GM18907 (cell line): Measurements from ENCODE around the gene KCNJ18.
"Not testable (repeated sequence)": the region's sequence is repeated elsewhere in the genome, so short reads cannot be mapped to it uniquely, and the experiment has no call there.

Experiments used
- ATAC-seq: cut with Tn5 transposase; IDR thresholded peaks from one replicate; pipeline ENCODE4 v1.9.1; 2021; ENCODE audit warnings: mild to moderate bottlenecking, moderate library complexity; ENCODE audit not compliant: unreplicated experiment

The KCNJ18 gene

DNA sequence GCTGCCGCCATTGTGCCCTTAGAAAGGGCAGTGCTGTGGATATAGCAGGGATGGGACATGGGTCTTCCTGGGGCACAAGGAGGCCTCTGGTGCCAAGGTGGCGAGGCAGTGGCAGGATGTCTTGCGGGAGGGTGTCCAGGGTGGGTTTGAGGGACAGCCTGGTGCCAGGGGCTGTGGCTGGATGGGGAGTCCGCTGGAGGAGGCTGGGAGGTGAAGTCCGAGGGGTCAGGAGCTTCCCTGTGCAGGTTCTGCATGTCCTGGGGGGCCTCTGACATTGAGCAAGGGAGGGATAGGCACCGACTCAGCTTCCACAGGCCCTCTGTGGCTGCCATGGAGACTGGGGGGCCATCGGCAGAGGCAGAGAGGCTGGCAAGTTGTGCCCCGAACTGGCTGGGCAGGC lies 9.7 kb downstream of the KCNJ18 start:
- ATAC-seq = not testable (repeated sequence)

DNA sequence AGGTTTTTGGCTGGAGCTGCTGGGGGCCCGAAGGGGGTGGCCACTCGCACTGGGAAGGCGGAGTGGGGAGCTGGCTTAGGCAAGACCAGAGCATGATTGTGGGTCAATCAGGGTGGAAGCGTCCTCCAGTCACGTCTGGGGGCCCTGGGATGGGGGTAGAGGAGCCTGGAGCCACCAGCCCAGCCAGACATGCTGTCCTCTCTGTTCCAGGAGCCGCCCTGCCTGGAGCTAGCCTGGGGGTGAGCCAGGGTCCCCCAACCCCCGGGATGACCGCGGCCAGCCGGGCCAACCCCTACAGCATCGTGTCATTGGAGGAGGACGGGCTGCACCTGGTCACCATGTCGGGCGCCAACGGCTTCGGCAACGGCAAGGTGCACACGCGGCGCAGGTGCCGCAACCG lies 10.2 kb downstream of the KCNJ18 start:
- ATAC-seq = not testable (repeated sequence)

DNA sequence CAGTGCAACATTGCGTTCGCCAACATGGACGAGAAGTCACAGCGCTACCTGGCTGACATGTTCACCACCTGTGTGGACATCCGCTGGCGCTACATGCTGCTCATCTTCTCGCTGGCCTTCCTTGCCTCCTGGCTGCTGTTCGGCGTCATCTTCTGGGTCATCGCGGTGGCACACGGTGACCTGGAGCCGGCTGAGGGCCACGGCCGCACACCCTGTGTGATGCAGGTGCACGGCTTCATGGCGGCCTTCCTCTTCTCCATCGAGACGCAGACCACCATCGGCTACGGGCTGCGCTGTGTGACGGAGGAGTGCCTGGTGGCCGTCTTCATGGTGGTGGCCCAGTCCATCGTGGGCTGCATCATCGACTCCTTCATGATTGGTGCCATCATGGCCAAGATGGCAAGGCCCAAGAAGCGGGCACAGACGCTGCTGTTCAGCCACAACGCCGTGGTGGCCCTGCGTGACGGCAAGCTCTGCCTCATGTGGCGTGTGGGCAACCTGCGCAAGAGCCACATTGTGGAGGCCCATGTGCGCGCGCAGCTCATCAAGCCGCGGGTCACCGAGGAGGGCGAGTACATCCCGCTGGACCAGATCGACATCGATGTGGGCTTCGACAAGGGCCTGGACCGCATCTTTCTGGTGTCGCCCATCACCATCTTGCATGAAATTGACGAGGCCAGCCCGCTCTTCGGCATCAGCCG lies 10.8 kb downstream of the KCNJ18 start:
- not testable (repeated sequence) for ATAC-seq

DNA sequence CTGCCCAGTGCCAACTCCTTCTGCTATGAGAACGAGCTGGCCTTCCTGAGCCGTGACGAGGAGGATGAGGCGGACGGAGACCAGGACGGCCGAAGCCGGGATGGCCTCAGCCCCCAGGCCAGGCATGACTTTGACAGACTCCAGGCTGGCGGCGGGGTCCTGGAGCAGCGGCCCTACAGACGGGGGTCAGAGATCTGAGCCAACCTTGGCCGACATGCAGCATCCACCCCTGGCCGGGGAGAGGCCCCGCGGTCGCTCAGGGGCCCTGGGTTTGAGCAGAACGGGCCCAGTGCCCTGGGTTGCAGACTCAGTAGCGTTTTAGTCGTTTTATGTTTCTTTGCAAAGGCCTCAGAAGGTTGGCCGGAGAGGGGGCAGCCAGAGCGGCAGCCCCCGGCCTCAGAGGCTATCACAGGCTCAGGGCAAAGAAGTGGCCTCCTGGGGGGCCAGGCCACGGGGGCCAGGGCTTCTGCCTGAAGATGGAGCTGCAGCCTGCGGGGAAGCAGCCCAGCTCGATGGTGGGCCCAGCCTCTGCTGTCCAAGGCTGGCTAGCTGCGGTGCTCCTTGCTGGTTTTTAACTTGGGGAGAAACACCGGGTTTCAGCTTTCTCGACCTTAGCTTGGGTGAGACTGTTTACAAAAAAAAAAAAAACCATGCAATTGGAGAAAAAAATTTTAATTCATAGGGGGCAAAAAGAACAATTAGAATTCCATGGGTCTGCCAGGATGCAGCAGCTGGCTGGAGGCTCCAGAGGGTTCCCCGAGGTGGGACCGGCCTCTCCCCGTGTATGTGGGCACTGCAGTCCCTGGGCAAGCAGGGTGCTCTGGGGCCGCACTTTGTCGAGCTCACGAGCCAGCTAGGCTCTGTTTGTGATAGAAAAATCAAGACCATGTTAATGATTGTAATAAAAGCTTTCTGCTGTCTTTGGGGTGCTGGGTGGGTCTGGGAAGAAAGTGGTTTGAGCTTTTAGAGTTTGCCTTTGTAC lies 11.9 kb downstream of the KCNJ18 start:
- ATAC-seq = not testable (repeated sequence)

DNA sequence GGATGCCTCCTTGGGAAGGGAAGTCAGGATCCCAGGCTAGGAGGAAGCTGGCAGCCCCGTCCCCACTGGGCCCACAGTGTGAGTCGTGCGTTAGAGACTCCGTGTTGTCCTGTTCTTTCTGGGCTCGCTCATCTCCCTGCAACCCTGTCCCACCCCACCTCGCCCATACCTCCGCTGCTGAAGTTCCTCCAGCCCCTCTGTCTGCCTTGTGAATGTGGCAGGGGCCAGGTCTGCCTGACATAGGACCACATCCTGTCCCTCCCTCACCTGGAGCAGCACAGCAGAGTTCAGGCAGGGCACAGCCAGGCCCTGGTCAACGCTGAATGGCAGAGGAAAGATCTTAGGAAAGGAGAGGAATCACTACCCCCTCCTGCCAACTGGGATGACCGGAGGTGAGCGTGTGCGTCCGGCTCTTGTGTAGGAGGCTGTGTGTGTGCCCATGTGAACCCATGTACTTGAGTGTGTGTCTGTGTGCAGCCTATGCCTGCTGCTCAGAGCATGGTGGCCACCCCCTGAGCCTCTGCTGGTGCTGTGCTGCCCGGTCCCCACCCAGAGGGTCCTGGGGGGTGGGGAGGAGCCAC lies 12.8 kb downstream of the KCNJ18 start:
- no peak for ATAC-seq

DNA sequence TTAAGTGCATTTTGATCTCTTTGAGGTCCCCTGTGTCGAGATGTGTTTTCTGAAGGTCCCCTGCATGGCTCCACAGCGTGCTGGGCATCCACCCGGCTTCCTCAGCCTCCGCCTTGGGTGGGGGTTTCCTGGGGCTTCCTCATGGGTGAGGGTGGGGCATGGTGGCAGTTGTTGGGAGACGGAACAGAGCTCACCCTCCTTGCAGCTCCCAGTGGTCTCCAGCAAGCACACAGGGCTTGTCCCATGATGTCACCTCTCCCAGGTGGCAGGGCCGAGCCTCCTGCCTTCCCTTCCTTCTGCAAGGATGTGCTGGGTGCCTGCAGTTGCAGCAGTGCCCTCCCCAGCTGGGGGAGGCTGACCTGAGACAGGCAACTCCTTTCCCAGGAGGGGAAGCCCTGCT lies 13.4 kb downstream of the KCNJ18 start:
- ATAC-seq = not testable (repeated sequence)

DNA sequence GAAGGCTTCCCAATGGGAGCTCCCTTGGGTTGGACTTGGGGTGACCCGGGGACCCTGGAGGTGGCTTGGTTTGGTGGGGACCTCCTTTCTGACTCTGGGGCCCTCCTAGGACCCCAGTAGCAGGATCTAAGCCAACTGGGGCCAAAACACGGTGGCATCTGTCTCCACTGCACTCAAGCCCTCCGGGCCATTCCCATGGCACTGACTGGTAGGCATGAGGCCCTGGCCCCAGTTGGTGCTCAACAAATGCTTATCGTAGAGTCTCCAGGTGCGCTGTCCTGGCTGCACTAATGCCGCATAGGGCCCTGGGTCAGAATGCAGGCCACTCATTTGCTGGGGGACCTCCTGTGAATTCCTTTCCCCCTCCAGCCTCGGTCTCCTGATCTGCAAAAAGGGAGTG lies 14.2 kb downstream of the KCNJ18 start:
- ATAC-seq = not testable (repeated sequence)

DNA sequence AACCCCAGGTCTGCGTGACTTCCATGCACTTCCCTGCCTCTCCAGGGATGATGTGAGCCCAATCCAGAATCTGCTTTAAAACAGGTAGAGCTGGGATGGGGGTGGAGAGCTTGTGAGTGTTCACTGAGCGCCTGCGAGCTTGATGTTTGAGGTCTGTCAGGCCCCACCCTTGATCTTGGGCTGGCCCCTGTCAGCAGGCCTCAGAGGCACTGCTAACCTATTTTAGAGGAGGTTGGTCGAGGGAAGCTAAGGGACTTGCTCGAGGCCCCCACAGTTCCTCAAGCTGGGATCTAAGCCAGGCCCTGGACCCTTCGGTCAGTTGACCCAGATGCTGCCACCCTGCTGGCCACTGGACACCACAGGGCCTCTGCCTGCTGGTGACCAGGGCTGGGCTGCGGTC lies 14.8 kb downstream of the KCNJ18 start:
- ATAC-seq = not testable (repeated sequence)

DNA sequence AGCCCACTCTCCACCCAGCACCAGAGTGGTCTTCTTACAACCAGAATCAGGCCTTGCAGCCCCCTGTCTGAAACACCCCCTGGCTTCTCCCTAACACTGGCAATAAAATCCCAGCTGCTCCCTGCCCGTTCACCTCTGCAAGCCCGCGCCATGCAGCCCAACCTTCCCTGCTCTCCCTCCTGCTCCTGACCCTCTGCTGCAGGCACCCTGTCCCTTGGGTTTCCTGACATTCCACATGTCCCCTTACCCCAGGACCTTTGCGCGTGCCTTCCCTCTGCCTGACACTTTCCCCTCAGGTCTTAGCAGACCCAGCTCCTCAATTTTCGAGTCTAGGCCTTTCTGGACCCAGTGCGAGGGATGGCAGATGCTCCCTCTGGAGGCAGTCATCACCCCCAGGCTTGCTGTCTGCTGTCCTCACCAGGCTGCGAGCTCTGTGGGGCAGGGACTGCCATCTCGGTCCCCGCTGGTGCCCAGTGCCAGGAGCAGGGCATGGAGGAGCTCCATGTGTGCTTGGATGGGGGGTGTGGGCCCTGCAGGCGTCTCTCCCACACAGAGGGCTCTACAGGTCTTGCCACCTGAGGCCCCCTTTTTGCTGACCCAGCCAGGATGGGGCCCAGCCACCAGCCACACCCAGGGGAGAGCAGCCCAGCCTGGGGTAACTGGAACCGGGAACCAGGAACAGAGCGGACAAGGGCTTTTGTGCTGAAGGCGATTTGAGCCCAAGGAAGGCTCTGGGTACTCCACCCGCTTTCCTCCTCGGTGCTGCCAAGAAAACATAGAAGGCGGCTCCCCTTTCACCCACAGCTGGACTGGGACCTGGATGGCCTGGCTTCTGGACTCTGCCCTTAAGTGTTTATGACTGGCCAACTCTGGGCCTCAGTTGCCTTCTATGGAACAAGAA lies 15.6 kb downstream of the KCNJ18 start:
- ATAC-seq = not testable (repeated sequence)

DNA sequence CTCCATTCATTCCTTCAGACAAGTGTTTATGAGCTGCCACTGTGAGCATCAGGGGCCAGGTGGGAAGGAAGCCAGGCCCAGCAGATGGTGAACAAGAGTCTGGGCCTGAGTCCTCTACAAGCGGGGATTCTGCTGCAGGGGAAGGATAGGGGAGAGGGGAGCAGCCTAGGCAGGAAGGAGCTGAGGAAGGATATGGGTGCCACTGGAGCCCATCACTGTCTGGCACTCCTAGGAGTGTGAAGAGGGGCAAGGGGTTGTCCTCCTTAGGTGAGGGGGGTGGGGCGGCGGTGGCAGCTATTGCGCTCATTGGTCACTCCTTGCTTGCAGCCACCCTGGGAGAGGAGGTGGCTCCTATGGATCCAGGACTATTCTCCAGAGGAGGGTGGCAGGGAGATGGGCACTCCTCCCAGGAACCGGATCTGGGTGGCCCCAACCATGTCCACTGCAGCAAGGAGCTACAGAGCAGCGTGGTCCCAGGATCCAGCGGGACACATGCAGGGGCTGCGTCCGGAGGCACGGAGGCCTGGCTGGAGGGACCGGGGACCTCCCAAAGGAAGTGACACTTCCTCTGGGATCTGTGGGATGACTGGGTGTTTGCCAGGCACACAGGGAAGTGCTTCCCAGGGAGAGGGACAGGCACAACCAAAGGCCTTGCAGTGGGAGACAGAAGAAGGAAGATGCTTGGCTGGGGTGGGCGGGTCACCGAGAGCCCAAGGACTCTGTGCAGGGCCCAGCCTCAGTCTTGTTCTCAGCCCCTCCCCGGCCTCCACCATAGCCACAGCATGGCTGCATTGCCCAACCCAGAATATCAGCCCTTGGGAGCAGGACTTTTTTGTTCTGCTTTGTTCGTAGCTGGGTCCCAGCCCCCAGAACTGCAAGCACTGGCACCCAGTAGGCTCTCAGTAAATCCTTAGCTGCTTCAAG lies 16.6 kb downstream of the KCNJ18 start:
- ATAC-seq = not testable (repeated sequence)

DNA sequence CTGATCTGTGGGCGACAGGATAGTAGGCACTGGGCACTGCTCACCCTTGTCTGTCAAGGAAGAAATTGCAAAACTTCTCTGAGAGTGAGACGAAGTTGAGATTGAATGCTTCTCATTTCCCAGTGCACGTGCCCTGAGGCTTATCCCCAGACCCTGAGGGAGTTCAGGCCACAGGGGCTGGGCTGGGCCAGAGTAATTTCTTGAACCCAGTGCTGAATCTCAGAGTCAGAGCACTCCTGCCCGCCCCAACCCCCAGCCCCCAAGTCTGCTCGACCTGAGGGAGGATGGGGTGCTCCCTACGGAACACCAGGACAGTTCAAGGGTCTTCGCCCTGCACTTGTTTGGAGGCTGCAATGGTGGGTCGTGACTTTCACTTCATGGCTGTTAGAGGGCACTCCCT lies 17.7 kb downstream of the KCNJ18 start:
- ATAC-seq = not testable (repeated sequence)

DNA sequence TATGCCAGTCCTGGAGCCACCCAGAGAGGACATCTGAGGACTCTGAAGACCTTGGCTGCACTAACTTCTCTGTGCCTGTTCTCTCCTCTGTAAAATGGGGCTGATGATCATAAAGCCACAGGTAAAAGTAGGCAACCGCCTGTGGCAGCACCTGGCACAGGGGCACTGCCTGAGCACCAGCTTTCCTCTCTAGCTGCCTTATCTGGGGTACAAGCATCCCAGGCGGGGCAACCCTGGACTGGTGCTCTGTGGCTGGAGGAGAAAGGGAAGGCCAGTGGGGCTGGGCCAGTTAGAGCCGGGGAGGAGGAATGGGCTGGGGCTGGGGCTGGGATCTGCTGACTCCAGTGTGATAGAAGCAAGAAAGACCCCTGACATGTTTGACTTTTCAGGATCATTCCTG lies 18.2 kb downstream of the KCNJ18 start:
- ATAC-seq = not testable (repeated sequence)

DNA sequence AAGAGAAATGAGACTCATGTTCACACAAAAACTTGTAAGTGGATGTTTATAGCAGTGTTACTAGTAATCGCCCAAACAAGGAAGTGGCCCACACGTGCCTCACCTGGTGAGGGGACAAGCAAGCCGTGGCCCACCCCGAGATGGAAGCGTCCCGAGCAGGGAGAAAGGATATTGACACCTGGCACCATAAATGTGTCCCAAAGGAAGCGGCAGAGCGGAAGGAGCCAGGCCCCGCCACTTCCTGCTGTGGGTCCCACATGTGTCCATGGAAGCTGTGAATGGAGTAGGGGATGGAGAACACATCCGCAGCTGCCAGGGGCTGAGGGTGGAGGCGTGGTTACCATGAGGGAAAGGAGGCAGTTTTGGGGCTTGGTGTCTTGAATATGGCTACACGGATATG lies 18.9 kb downstream of the KCNJ18 start:
- ATAC-seq = no peak

DNA sequence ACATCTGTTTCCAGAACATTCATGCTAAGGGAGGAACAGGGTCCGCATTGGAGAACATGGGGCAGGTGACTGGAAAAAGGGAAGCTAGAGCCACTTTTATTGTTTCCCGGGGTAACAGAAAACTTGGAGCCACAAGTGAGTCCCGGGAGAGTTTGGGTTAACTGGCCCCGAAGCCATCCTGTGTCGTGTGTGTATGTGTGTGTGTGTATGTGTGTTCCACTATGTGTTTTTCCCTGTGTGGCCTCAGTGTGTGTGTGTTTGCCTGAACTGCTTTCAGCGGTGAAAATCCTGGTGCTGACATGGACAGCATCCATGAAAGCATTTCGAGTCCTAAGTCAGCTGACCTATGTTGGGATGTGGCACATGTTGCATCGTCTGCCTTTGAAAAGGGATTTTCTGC lies 20.7 kb downstream of the KCNJ18 start:
- ATAC-seq = not testable (repeated sequence)

DNA sequence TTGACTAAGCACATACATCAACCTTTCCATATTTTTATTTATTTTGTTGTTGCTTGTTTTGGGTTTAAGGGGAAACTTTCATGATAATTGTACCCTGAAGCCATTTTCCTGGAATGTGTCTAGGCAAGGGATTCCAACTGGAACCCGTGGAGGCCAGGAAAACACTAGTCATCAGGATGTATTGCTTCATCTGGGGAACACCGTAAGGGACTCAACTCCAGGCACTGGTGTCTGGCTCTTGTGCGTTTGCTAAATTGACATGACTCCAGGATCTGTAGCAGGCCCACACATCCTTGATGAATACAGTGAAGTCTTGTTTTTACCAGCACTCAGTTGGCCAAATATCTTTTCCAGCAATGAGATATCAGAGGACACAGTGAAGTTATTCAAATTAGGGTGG lies 21.3 kb downstream of the KCNJ18 start:
- not testable (repeated sequence) for ATAC-seq

DNA sequence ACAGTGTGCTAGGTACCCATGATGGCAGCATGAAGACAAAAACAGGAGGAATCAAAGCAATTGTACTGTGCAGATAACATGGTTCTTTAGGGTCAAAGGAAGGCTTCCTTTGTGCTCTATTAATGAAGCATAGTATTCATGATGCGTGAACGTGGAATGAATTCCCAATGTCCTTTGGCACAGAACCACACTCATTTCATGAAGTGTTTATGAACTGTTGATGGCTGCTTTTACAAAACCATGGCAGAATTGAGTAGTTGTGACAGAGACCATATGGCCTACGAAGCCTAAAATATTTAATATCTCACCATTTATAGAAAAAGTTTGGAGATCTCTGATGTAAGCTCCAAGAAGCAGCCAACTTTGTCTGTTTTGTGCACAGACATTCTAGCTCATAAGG lies 22.4 kb downstream of the KCNJ18 start:
- ATAC-seq = not testable (repeated sequence)

DNA sequence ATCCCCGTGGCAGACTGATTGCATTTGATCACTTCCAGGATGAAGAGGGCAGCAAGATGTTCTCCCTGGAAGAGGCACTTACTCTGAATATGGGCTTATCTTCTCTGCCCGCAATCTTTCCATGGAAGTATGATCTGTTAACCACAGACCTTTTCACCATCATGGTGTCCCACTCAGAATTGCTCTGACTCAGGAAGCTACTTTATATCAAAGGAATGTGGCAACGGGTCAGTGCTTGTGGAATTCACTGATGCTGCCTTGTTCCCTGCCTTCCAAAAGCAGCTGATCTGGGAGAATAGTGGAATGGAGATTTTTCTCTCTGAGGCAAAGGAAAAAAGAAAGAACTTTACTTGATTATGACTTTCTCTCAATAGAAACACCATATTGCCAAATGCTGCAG lies 23.6 kb downstream of the KCNJ18 start:
- ATAC-seq = not testable (repeated sequence)

DNA sequence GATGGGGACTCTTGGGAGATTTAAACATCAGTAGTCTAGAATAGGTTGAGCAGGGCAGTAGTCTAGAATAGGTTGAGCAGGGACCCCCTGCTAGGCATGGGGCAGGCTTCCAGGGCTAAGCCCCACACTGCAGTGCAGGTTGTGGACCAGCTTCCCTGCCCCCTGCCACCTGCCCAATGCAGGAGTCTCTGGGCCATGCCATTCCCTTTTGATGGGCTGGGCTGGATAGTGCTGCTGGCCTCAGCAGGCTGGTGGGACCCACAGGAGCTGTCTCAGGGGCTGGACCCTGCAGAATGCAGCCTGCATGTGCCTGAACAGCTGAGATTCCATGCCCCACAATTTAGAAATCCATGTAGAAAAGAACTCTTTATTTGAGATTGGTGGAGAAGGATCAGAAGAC lies 26.6 kb downstream of the KCNJ18 start:
- ATAC-seq = not testable (repeated sequence)

DNA sequence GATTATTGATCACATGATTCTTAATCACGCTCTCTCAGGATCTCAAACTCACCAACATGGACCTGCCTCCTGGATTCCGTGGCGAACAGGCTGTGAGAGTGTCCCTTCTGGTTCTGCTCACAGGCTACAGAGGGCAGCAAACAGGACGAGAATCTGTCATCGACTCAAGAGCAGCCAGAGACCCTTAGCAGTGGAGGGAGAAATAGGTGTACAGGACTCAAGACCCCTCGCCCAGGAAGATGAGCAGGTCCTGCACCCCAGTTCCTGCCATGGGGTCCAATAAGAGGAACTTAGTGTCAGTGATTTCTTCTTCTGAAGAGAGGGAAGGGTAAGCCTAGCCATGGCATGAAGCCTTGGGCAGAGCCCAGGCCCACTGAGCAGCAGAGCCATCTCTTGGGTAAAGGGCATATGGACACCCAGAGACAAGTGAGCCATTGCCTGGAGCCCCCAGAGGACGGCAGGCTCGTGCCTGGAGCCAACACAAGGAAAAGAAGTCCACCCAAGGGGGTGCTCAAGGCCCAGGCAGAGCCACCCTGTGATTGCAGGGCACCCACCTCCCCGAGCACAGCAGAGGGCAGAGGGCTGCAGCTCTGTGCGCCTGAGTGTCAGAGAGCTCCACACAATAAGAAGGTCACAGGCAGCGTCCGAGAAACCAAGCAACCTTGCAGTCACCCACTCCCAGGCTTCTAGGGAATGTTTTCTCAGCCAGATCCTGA lies 27.3 kb downstream of the KCNJ18 start:
- not testable (repeated sequence) for ATAC-seq
